Measurements from ENCODE around the gene FGF11. TPM values are rescaled to one million over a fixed set of nuclear protein-coding genes. Genes with fewer than 3 reads are reported as not detected.

The FGF11 gene
- total RNA-seq, 1 donor from 2014 or later, result 11.7 TPM

- no peak for ATAC-seq
- no peak for DNase-seq (ENCODE audit: missing footprints)
- intact Hi-C loops (cut with DNase I), result no loop called here
Measured at GRCh38 chr17:7441266-7441665, 2.0 kb downstream of the FGF11 start.

GRCh38 chr17:7442142-7442541 lies 2.8 kb downstream of the FGF11 start:
- no peak for DNase-seq (ENCODE audit: missing footprints)
- ATAC-seq, result no peak
- intact Hi-C loops (cut with DNase I), result no loop called here

GRCh38 chr17:7443499-7444485 lies 4.5 kb downstream of the FGF11 start:
- ATAC-seq (no peak), DNase-seq (ENCODE audit: missing footprints) (no peak)
- intact Hi-C loops (cut with DNase I), result no loop called here

GRCh38 chr17:7444682-7445618 lies 5.6 kb downstream of the FGF11 start, which contains the start of gene CHRNB1:
Gene CHRNB1 (plus strand): TSS chr17:7445061. CDS start chr17:7445128, 67 bp downstream.
- DNase-seq (ENCODE audit: missing footprints), result peak; percentile 93
- intact Hi-C loops (cut with DNase I), result no loop called here

GRCh38 chr17:7445619-7445968 lies 6.3 kb downstream of the FGF11 start:
- ATAC-seq, result peak; percentile 27
- DNase-seq (ENCODE audit: missing footprints), result no peak
- intact Hi-C loops (cut with DNase I), result no loop called here

More at GRCh38 chr17:7444682-7445618, 5.6 kb downstream of the FGF11 start, which contains the start of gene CHRNB1:
- peak; percentile 88 for ATAC-seq

- ATAC-seq, result no peak
Measured at GRCh38 chr17:7448461-7448860, 9.1 kb downstream of the FGF11 start.

GRCh38 chr17:7459961-7460545 lies 20.7 kb downstream of the FGF11 start:
- DNase-seq (ENCODE audit: missing footprints) (no peak), ATAC-seq (no peak)
- intact Hi-C loops (cut with DNase I), result no loop called here

More at GRCh38 chr17:7448461-7448860, 9.1 kb downstream of the FGF11 start:
- intact Hi-C loops (cut with DNase I), result no loop called here
- no peak for DNase-seq (ENCODE audit: missing footprints)

GRCh38 chr17:7460850-7461660 lies 21.7 kb downstream of the FGF11 start:
- no peak for ATAC-seq
- intact Hi-C loops (cut with DNase I), result no loop called here
- no peak for DNase-seq (ENCODE audit: missing footprints)

GRCh38 chr17:7462474-7463371 lies 23.4 kb downstream of the FGF11 start:
- DNase-seq (ENCODE audit: missing footprints), result no peak
- ATAC-seq, result no peak
- intact Hi-C loops (cut with DNase I), result no loop called here

GRCh38 chr17:7463372-7463846 lies 24.1 kb downstream of the FGF11 start:
- intact Hi-C loops (cut with DNase I), result no loop called here
- no peak for DNase-seq (ENCODE audit: missing footprints)
- ATAC-seq, result no peak

GRCh38 chr17:7464081-7464480 lies 24.8 kb downstream of the FGF11 start:
- DNase-seq (ENCODE audit: missing footprints) (no peak), ATAC-seq (no peak)
- intact Hi-C loops (cut with DNase I), result no loop called here

GRCh38 chr17:7465597-7466275 lies 26.4 kb downstream of the FGF11 start:
- intact Hi-C loops (cut with DNase I), result no loop called here
- ATAC-seq (no peak), DNase-seq (ENCODE audit: missing footprints) (no peak)

GRCh38 chr17:7466318-7466638 lies 27.0 kb downstream of the FGF11 start:
- no peak for ATAC-seq

GRCh38 chr17:7466639-7467341 lies 27.5 kb downstream of the FGF11 start:
- intact Hi-C loops (cut with DNase I), result no loop called here
- ATAC-seq, result peak; percentile 63

More at GRCh38 chr17:7466318-7466638, 27.0 kb downstream of the FGF11 start:
- DNase-seq (ENCODE audit: missing footprints), result no peak
- intact Hi-C loops (cut with DNase I), result no loop called here

GRCh38 chr17:7467498-7467897 lies 28.2 kb downstream of the FGF11 start:
- no peak for ATAC-seq
- no peak for DNase-seq (ENCODE audit: missing footprints)
- intact Hi-C loops (cut with DNase I), result no loop called here

More at GRCh38 chr17:7466639-7467341, 27.5 kb downstream of the FGF11 start:
- DNase-seq (ENCODE audit: missing footprints), result peak; percentile 85

- DNase-seq (ENCODE audit: missing footprints) (no peak), ATAC-seq (no peak)
- intact Hi-C loops (cut with DNase I), result no loop called here
Measured at GRCh38 chr17:7468290-7468689, 29.0 kb downstream of the FGF11 start.

All from Right ventricle myocardium inferior (tissue), 1 donor.